NCI-H526 treated with DMSO at 0.1 percent for 48 hours (cell line): ENCODE data around the gene TPO.
A peak's percentile ranks its signal among the peaks of the same experiment; 100 is the strongest.

Source experiments
- DNase-seq: peaks from one replicate; lab custom pipeline; 2025; lab: John Stamatoyannopoulos, UW

TPO gene

DNA sequence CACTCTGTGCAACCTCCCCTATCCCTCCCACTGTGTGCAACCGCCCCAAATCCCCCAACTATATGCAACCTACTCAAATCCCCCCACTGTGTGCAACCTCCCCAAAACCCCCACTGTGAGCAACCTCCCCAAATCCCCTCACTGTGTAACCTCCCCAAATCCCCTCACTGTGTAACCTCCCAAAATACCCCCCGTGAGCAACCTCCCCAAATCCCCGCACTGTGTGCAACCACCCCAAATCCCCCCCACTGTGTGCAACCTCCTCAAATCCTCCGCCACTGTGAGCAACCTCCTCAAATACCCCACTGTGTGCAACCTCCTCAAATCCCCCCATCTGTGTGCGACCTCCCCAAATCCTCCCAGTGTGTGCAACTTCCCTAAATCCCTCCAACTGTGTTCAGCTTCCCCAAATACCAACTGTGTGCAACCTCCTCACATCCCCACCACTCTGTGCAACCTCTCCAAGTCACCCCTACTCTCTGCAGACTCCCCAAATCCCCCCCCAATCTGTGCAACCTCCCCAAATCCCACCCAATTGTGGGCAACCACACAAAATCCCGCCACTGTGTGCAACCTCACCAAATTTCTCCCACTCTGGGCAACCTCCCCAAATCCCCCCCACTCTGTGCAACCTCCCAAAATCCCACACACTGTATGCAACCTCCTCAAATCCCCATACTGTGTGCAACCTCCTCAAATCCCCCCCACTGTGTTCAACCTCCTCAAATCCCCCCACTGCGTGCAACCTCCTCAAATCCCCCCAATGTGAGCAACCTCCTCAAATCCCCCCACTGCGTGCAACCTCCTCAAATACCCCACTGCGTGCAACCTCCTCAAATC, 114.1 kb downstream of the TPO start:
- DNase-seq: no peak

DNA sequence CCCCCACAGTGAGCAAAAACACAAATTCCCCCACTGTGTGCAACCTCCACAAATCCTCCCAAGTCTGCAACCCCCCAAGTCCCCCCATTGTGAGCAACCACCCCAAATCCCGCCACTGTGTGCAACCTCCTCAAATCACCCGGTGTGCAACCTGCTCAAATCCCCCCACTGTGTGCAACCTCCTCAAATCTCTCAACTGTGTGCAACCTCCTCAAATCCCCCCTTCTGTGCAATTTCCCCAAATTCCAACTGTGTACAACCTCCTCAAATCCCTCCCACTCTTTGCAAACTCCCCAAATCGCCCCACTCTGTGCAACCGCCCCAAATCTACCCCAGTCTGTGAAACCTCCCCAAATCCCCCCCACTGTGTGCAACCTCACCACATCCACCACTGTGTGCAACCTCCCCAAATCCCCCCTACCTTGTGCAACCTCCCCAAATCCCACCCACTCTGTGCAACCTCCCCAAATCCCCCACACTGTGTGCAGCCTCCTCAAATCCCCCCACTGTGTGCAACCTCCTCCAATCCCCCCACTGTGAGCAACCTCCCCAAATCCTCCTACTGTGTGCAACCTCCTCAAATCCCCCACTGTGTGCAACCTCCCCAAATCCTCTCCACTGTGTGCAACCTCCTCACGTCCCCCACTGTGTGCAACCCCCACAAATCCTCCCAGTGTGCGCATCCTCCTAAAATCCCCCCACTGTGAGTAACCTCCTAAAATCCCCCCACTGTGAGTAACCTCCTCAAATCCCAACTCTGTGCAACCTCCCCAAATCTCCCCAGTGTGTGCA, 115.2 kb downstream of the TPO start:
- DNase-seq: no peak

DNA sequence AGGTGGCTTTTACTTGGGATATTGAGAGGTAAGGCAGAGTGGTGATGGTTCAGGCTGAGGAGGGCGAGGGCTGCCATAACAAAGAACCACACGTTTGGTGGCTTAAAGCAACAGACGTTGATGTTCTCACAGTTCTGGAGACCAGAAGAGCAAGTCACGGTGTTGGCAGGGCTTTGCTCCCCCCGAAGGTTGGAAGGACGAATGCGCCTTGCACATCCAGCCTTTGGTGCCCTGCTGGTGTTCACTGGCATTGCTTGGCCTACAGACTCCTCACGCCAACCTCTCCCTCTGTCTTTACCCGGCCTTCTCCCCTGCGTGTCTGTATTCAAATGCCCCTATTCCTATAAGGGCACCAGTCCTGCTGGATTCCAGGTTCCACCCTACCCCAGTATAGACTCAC, 125.4 kb downstream of the TPO start:
- DNase-seq: peak; percentile 11

DNA sequence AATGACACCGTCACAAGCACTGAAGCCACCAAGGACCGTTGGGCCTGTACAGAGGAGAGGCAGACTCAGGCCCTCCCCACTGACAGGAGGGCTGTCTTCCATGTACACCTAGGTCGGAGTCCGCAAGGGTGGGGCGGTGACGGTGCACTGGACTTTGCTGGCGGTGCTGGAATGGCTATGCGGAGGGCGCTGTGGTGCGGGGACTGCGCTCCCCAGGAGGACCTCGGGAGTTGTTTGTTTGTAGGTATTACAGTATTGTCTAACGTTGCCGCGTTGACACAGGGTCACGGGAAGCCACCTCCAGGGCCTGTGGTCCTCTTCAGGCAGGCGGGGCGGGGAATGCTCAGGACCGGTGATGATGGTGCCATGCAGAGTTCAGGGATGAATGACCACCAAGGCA, 126.2 kb downstream of the TPO start:
- DNase-seq: no peak

DNA sequence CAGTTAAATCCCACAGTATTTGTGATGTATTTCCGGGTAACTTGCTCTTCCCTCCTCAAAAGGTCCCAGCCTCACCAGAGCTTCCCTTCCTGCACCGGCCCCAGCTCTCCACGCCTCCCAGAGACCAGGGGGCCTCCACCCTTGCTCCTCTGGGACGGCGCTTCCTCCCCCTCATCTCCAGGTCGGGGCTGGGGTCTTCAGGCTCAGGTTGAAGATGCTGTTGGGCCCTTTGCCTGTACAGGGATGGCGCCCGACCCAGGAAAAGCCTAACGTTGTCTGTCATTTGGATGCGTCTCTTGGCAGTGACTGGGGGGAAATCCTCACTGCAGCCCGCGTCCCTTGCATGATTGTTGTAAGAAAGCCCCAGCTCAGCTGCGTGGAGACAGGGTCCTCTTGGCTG, 126.7 kb downstream of the TPO start:
- no peak for DNase-seq

DNA sequence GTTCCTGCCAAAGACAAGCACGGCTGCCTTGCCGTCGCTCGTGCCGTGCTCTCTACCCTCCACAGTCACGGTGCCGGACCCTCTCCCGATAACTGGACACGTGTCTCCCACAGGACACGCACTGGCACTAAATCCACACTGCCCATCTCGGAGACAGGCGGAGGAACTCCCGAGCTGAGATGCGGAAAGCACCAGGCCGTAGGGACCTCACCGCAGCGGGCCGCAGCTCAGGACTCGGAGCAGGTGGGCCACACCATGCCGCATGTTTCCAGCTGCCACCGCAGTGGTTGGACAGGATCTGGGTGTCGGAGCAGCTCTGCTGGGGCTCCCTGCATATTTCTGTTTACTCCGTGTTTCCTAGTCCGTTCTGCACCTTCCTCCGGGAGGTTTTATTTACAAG, 127.2 kb downstream of the TPO start:
- no peak for DNase-seq

DNA sequence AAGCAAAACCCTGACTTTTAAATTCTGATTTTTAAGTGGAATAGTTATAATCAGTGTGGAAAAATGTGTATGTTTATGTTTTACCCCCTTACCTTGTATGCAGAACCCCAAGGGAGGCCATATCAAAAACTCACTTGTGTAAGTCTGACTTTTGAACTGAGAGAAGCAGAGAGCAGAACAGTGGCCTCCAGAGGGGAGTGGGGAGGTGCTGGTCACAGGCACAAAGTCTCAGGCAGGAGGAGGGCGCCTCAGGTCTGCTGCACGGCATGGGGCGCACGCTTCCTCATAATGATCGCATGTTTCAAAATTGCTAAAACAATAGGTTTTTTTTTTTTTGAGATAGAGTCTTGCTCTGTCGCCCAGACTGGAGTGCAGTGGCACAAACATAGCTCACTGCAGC, 127.8 kb downstream of the TPO start:
- no peak for DNase-seq

DNA sequence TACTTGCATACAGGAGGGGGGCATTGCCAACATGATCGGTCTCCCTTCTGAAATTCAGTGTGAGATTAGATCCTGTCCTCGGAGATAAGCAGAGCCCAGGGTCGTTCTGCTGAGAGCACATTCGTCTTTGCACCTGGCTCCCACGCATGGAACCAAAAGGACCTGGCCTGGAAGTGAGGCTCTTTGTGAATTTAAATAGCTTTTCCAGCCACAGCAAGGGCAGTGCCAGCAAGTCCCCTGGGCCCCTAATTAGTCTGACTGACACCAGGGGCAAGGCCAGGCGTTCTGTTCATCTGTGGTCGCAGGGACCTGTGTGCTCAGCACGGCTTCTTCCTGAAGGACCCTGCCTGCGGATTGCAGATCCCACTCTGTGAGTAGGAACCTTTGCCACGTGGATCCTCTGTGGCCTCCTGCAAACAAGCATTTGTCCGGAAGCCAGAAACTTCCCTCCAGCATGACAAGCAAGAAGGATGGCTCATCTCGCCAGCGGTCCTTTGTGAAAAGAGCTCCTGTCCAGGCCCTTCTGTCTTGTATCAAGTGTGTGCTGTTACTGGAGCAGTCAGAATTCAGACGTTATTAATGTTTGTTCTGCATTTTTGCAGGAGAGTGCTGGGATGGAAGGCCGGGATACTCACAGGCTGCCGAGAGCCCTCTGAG, 128.7 kb downstream of the TPO start:
- DNase-seq: no peak

DNA sequence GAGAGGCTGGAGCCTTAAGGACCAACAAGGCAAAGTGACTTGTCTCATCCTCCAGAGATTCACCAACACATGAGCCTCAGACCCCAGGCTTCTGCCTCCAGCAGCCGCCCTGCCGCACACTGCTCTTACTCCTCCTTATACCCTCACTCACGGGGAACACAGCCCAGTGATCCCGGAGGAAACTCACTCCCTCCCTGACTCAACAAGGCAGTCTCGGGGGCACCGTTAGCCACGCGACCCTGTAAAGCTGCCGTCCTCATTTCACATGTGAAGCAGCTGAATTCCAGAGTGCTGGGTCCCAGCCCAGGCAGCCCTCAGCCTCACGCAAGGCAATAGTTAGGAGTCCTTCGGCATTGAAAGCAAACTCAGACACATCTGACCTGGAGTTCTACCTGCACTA, 129.7 kb downstream of the TPO start:
- no peak for DNase-seq

DNA sequence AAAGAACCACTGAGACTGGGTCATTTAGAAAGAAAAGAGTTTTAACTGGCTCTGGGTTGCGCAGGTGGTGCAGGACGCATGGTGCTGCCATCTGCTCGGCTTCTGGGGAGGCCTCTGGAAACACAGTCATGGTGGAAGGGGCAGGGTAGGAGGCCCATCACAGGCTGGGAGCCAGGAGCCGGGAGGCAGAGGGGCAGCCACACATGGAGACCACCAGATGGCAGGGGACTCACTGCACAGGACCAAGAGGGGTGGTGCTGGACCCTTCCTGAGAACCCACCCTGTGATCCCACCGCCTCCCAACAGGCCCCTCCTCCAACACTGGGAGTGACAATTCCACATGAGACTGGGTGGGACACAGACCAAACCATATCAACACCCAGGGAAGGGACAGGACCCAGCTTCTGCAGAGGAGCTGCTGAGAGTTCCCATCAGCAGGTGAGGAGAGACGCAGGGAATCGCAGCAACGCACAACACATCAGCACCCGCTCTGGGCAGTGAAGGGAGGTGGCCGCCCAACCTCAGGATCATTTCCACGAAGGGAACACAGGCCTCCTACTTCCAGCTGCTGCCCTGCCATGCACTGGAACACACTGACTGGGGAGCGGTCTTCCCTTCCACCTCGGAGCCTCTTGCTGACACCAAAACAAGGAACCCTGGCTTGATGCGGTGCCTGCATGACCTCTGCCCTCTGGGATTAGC, 130.7 kb downstream of the TPO start:
- DNase-seq: no peak

DNA sequence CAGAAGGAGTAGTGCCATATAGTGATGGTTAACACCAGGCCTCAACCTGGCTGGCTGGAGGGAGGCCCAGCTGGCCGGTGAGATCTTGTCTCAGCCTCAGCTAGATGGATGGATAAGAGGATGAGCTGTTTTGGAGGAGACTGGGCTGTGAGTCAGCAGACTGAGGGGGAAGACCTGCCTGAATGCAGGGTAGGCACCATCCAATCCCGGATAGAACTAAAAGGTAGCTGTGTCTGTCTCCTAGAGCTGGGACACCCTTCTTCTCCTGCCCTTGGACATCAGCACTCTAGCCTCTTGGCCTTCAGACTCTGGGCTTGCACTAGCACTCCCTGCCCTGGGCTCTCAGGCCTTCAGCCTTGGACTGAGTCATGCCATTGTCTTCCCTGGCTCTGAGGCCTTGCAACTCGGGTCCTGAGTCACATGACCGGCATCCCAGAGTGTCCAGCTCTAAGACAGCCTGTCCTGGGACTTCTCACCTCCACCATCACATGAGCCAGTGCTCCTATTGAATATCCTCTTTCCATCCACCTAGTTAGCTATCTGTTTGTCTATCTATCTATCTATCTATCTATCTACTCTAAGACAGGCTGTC, 131.3 kb downstream of the TPO start:
- DNase-seq: no peak

DNA sequence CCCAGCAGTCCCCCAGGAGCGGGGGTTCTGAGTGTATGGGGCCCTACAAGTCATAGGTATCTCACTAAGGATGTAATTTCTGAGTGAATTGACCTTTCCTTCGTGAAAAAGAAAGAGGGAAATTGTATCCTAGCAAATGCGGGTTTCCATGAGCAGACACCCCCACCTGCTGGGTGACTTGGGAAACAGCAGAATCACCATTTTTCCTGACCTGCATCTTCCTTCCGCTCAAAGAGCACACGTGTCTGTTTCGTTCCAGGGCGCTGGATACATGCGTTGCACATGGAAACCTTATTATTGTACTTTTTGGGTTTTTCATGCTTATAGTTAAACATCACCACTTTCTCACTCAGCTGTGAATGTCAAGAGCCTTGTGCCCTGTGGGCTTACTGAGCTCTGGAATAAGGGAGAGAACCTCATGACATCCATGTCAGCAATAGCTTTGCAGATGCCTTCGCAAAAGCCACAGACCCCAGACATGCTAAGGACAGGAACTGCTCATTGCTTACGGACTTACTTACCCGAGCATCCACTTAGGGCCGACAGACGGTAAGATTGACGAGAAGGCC, 132.8 kb downstream of the TPO start:
- peak; percentile 22 for DNase-seq

DNA sequence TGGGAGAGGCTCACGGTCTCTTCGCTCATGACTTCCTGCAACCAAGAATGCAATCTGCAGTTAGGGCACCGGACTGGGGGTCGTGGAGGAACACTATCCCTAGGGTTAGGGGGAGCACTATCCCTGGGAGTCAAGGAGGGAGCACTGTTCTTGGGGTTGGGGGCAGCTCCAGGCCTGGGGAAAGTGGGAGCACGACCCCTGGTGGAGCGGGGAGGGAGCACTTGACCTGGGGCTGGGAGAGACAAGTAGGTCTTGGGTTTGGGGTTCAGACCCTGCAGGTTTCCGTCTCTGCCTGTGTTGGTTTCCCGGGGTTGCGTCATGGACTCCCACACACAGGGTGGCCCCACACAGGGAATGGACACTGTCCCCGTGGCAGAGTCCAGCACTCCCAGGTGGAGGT, 133.6 kb downstream of the TPO start:
- no peak for DNase-seq

DNA sequence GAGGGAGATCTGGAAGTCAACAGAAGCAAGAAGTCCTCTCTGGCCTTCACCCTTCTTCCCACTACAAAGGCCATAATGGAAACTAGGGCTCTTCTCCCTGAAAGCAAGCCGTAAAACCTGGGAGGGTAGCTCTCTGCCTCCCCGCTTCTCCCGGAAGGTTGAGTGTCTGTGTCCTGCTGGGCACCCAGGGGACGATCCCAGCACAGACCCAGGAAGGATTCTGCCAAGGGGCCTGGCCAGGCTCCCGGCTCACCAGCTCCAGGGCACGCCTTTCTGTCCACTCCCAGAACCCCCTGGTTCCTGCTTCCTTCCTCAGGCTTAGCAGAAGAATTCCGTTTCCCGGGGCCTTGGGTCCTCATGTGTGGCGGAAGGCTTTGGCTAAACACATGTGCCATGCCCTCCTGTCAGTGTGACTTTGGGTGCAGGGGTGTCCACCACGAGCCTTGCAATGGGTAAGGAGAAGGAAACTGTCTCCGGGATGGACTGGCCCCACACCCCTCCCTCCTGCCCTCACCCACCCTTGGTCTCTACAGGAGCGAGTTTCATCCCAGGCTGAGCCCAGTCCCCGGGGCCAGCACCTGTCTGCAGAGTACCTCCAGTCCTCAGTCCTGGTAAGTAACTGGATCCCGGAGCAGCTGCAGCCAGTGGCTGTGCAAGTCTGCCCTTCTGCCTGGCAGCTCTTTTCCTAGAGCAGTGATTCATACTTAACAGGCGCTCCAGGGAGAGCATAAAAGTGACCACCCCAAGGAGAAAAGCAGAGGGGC, 135.8 kb downstream of the TPO start:
- no peak for DNase-seq

DNA sequence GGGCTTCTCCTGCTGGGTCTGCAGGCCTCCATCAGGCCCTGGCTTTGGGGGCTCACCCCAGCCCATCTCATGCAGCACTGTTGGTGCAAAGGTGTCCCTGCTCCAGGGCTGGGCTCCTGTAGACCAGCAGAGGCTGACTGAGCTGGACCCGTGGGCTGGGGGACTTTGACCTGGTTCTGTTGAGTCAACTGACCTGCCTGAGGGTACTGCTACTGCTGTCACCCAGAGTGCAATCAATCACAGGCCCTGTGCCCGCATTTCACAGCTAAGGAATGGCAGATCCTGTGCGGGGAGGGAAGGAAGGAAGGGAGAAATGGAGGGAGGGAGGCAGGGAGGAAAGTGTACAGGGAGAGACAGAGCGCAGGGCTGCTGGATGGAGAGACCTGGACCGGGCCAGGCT, 136.8 kb downstream of the TPO start:
- no peak for DNase-seq

DNA sequence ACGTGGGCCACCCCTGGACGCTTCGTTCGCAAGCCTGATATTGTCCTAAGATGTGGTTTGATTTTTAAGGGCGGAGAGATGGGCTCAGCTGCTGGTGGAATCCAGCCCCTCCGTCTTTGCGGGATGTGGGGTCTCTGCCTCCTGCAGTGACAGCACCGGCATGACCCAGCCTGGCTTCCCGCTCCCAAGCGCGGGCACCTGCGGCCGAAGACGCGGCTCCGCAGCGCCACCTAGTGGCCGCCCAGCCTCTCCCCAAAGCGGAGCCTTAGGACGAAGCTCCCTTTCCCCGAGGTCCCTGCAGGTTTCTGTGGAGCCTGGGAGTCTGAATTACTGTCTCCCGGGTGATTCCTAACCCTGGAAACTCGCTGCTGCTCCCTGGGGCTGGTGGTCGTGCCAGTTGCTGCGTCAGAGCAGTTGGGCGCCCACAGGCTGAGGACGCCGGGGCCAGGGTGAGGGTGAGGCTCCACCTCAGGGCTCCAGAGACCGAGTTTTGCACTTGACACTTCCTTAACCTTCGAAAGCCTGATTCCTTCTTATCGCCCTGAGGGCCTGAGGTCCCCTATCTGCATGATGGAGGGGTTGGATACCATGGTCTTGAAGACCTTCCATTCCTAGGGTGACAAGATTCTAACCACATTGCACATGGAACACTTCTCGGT, 137.5 kb downstream of the TPO start:
- no peak for DNase-seq

DNA sequence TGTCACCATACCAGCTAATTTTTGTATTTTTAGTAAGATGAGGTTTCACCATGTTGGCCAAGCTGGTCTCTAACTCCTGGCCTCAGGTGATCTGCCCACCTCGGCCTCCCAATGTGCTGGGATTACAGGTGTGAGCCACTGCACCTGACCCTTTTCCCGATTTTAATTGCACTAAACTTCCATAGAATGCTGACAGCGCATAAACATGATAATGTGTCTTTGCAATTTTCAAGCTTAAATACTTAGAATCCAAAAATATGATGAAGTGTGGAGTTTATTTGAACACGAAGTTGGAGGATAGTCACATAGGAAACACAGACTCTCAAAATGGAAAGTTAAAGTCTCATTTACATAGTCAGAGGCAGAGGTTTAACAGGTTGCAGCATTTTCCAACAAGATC, 138.6 kb downstream of the TPO start:
- no peak for DNase-seq

DNA sequence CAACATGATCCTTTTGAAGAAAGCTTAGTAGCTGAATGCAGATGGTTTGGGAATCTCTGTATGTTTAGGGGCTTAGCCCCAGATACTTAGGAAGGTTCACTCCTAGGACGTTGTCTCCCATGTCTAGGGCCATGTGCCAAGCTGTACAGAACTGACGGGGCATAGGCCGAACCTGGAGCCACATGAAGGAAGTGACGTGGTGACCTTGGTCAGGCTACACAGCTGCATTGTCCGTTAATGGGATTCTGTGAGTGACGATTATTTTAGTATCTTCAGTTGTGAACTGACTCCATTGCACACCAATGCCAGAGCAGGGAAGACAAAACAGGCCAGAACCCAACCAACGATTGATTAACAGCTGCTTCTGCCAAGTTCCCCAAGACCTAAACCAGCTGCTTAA, 139.3 kb downstream of the TPO start:
- no peak for DNase-seq

DNA sequence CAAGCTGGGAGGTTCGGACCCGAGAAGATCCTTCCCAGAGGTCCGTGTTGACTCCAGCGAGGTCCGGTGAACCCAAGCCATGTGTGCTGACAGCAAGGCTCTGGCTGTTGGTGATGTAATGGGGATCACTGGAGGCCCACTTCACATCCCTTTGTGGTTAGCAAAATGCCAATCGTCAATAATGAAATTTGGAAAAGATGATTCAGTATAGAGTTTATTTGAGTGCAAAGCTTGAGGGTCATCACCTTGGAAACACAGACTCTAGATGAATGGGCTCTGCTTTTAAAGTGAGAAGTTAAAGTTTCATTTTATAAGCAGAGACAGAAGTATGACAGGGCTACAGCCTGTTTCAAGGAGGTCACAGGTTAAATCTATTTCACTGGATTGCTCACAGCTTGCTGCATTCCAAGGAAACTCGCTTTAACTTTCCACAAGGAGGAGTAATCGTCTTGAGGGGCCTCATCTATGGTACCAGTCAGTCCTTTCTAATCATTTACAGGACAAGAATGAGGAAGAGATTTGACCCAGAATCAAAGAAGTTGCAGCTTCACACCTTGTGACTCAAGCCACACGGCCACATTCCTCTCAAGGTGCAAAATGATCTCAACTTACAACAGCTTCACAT, 140.5 kb downstream of the TPO start:
- no peak for DNase-seq

DNA sequence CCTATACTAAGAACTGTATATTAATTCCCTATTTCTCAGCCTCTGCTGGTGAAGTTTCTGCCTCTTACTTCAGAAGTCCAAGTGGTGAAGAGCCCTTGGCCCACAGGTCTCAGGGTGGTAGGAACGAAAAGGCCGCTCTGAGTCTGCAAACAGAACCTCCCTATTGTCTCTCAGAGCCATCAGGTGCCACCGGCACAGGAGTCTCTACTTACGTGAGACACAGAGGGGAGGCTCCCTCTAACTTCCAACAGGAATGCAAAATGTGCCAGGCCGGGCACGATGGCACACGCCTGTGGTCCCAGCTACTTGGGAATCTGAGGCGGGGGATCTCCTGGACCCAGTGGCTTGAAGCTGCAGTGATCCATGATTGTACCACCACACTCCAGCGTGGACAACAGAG, 143.0 kb downstream of the TPO start:
- no peak for DNase-seq
